Sigmoid colon (tissue), 4 donors: ENCODE measurements around the gene MRC2.

Experiments used
- EP300 ChIP-seq, 4 donors: sonication (generic); formaldehyde crosslinking; IDR thresholded peaks; one replicate each; pipeline ENCODE4 v1.6.1; 2017; ENCODE audit warnings: antibody characterized with exemption in 4 of 4
- POLR2A ChIP-seq, 2 donors: fragments of 450-650 bp; IDR thresholded peaks; one replicate each; pipeline ENCODE4 v1.6.1; 2016; ENCODE audit warnings: antibody characterized with exemption in 2 of 2, mild to moderate bottlenecking in 2 of 2, moderate library complexity in 2 of 2
- TF ChIP-seq, protein P1 (sequence below), 4 experiments: fragments of 450-650 bp in 3 of 4; fragments of 200-600 bp in 1 of 4; IDR thresholded peaks; one replicate each; pipeline ENCODE4 v1.5.1; 2016 to 2019; ENCODE audit warnings: antibody characterized with exemption in 4 of 4, mild to moderate bottlenecking in 3 of 4, moderate library complexity in 2 of 4

DNA sequence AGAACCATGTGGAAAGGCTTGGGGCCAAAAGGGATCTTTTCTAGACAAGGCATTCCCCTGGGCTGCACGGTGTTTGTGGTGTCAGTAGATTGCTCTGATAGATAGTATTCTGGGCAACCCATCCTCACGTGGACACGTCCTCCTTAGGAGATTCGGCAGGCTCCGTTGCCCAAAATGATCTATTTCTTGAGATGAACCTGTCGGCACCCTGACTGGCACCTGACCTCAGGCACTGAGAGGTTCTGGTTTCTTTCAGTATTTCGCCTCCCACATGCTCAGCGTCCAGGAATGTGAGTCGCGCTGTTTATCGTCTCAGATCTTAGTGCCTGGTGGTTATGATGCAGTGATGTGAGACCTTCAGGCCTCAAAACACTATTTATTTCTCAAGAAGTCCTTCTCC lies 91.0 kb downstream of the MRC2 start:
- TF ChIP-seq, protein P1, sequence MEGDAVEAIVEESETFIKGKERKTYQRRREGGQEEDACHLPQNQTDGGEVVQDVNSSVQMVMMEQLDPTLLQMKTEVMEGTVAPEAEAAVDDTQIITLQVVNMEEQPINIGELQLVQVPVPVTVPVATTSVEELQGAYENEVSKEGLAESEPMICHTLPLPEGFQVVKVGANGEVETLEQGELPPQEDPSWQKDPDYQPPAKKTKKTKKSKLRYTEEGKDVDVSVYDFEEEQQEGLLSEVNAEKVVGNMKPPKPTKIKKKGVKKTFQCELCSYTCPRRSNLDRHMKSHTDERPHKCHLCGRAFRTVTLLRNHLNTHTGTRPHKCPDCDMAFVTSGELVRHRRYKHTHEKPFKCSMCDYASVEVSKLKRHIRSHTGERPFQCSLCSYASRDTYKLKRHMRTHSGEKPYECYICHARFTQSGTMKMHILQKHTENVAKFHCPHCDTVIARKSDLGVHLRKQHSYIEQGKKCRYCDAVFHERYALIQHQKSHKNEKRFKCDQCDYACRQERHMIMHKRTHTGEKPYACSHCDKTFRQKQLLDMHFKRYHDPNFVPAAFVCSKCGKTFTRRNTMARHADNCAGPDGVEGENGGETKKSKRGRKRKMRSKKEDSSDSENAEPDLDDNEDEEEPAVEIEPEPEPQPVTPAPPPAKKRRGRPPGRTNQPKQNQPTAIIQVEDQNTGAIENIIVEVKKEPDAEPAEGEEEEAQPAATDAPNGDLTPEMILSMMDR (IDR thresholded peaks at IDR 0.05), result no peak
- TF ChIP-seq EP300 (IDR thresholded peaks at IDR 0.05), result no peak
- TF ChIP-seq POLR2A (IDR thresholded peaks at IDR 0.05), result no peak
